GM19452 (cell line): ENCODE results near the gene NTSR1.
"Not testable (repeated sequence)": the region's sequence is repeated elsewhere in the genome, so short reads cannot be mapped to it uniquely, and the experiment has no call there.

Experiments used
- ATAC-seq: cut with Tn5 transposase; IDR thresholded peaks from one replicate; pipeline ENCODE4 v1.9.1; 2021; ENCODE audit not compliant: unreplicated experiment

Gene NTSR1

DNA sequence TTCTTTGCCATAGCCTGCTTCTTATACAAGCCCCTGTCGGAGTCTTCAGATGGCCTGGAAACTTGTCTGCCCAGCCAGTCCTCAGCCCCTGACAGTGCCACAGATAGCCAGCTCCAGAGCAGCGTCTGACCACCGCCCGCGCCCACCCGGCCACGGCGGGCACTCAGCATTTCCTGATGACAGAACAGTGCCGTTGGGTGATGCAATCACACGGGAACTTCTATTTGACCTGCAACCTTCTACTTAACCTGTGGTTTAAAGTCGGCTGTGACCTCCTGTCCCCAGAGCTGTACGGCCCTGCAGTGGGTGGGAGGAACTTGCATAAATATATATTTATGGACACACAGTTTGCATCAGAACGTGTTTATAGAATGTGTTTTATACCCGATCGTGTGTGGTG lies 36.9 kb upstream of the NTSR1 start:
- ATAC-seq: no peak

GRCh38 chr20:62674370-62674769 lies 34.3 kb upstream of the NTSR1 start:
- no peak for ATAC-seq

- no peak for ATAC-seq
These were observed 33.3 kb upstream of the NTSR1 start for GRCh38 chr20:62675156-62675876.

- ATAC-seq: no peak
These were observed 32.8 kb upstream of the NTSR1 start for GRCh38 chr20:62675877-62676260.

DNA sequence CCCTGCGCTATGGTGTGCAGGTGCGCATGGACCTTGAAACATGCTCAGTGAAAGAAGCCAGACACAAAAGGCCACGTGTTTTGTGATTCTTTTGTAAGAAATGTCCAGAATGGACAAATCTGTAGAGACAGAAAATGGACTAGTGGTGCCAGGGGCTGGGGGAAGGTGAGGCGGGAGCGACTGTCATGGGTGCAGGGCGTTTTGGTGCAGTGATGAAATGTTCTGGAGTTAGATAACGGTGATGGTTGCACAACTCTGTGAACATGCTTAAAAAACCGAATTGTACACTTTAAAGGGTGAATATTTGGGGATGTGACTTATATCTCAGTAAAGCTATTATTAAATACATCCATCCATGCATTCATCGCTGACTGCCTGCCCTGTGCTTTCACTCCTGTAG lies 31.7 kb upstream of the NTSR1 start:
- ATAC-seq: no peak

DNA sequence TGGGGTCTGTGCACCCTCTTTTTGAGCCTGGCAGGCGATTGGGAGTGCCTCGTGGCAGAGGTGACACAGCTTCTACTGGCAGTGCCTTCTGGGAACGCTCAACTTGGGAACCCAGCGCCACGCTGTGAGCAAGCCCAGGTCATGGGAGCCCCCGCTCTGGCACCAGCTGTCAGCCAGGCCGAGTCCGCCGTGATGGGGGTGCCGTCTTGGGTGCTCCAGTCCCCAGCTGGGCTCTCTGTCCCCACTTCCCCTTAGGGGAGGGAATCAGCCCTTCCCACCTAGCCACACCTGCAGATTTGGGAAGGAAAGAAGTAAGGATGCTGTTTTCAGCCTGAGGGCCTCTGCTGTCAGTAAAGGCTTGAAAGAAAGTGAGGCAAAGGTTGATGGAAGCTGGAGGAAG lies 31.0 kb upstream of the NTSR1 start:
- no peak for ATAC-seq

DNA sequence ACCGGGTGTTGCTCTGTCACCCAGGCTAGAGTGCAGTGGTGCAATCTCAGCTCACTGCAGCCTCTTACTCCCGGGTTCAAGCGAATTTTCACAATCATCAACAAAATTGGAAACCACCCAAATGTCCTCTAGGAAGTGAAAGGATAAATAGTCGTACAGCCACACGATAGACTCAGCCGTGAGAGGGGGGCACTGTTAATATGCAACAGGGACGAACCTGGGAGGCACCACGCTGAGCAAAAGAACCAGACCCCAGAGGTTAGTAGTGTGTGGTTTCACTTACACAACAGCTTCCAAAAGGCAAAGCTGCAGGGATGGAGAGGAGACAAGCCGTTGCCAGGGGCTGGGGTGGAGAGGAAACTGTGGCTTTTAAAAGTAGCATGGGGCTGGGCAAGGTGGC lies 30.1 kb upstream of the NTSR1 start:
- ATAC-seq: no peak

DNA sequence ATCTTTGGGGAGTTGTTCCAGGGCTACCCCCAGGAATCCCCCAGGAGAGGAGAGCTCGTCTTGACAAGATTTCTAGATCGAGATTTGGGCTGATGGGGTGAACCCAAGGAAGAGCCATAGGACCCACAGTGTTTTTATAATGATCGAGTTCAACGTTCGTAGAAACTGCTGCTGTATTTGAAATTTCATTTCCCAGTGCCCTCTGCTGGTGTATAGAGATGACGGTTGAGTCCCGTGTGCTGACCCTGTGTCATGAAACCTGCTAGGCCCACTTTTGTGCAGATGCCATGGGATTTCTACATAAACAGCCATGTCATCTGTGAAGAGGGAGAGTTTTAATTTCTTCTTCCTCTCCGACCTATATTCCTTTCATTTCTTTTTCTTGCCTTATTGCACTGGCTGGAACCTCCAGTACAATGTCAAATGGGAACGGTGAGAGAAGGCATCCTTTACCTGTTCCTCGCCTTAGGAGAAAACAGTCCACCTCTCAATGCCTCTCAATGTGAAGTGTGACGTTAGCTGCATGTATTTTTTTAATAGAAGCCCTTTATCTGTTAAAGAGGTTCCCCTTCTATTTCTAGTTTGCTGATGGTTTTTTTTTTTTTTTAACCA lies 28.6 kb upstream of the NTSR1 start:
- no peak for ATAC-seq

DNA sequence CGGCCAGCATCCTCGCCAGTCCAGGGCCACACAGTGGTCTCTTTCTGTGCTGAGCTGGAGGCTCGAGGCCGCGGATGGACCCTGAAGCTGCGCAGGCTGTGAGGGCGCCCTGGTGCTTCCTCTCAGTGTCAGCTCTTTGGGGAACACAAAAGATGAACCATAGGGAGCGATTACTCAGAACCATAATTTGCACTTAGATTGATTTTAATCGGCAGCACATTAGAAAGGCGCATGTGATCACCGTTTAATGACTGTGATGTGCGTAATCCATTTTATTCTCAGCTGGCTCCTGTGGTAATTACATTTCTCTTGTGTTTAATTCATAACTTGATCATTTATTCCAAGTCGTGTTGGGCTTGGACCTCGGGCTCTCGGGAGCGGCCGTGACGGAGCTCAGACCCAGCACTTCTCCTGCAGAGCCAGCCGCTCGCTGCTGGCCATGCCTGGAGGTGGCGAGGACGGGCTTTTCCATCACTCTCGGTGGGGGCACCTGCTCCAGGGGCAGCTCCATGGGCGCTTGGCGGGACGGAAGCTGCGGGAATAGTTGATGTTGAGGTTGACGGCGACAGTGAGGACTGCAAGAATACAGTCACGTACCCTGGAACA lies 25.6 kb upstream of the NTSR1 start:
- no peak for ATAC-seq

GRCh38 chr20:62683660-62684322 lies 24.8 kb upstream of the NTSR1 start:
- ATAC-seq: not testable (repeated sequence)

DNA sequence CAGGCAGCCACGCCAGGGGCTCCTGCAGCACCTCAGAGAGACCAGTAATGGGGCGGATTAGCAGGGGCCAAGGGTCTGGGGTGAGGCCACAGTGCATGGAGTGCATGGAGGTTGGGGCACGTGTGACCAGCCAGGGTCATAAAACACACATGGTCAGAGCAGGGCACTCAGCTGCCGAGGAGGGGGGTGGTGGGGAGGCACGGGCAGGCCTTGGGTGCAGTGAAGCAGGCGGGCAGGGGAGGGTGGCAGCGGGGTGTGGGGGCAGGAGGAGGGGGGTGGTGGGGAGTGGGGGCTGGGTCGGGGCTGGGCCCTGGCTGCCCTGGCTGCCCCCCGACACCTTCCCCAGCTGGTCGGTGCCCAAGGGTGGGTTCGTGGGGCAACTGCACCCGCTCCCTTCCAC lies 23.7 kb upstream of the NTSR1 start:
- no peak for ATAC-seq

GRCh38 chr20:62685781-62686555 lies 22.7 kb upstream of the NTSR1 start:
- no peak for ATAC-seq

- ATAC-seq: no peak
These were observed 21.5 kb upstream of the NTSR1 start for GRCh38 chr20:62686869-62687830.

DNA sequence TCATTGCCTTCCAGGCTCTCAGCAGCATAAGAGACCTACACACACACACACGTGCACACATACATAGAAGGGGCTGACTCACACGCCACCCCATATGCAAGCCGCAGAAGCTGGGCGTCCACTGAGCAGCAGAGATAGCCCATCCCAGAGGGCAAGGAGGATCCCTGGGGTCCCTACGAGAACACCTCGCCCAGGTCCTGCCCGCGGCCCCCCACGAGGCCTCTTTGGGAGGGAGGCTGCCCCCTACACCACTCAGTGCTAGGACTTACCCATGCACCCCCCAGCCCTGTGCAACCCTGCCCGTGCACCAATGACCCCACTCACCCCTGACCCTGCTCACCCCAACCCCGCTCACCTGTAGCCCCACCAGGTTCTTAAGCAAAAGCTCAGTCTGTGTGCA lies 20.6 kb upstream of the NTSR1 start:
- no peak for ATAC-seq

DNA sequence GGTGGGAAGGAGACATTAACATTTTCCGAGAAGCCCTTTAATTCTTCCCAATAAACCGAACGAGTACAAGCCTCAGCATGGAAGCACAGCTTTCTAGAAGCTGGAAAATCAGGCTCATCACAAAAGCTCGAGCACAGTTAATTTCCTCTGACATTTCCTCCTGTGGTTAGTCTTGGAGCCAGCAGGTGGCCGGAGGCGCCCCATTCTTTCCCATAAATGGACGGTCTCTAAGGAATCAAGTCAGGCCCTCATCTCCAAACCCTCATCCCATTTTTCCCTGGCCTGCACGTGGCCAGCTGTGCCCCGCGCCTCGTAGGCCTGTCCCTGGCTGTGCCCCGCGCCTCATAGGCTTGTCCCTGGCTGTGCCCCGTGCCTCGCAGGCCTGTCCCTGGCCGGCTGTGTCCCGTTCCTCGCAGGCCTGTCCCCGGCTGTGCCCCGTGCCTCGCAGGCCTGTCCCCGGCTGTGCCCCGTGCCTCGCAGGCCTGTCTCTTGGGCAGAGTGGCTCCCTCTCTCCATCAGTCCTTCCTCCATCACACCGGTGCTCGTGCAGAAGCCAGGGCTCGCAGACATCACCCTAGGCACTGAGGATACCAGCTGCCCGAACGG lies 19.7 kb upstream of the NTSR1 start:
- ATAC-seq: no peak

GRCh38 chr20:62689861-62690260 lies 18.8 kb upstream of the NTSR1 start:
- ATAC-seq: no peak

DNA sequence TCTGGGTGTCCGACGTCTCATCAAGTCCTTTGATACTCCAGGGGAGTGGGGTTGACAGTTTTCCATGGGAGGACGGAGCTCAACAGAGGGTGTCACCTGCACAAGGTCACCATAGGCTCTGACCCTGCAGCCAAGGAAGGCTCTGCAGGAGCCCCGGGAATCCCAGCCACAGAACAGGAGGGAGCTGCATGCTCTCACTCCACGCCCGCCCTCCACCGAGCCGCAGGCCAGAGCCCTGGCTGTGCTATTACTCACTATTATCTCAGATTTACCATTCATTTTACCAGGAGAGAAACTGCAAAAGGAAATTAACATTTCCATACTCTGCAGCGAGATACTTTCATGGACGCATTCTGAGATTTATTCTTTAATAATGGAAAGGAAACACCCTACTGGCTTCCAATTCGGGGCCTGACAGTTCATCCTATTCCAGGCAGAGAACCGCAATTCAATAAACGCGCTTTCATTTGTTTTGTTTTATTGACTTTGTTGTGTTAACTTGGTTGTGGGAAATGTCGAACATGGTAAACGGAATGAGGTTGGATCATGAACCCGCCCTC lies 18.3 kb upstream of the NTSR1 start:
- no peak for ATAC-seq

GRCh38 chr20:62691487-62691886 lies 17.1 kb upstream of the NTSR1 start:
- ATAC-seq: no peak

DNA sequence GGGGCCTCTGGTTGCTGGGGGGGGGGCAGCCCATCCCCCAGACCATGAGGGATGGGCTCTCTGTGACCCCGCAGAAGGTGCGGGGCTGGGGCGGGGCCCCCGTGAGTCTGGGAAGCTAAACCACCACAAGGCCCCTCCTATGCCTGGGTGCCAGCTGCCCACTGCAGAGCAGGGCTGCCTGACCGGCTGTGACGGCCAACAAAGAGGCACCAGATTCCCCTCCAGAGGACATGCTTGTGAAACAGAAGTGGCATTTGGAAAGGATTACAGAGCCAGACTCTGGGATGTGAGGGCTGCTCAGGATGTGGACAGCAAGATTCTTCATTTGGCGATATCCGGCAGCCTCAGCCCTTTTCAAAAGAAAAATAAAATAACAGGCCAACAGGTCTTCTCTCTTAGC lies 16.5 kb upstream of the NTSR1 start:
- ATAC-seq: no peak
